ENCODE measurements around the gene ARHGAP45. TPM values are rescaled to one million over a fixed set of nuclear protein-coding genes. Genes with fewer than 3 reads are reported as not detected.

ARHGAP45 gene
- total and polyA plus RNA-seq, 8 donors: 12.2 to 211 (median 15.8) TPM

- TF ChIP-seq, protein P1, sequence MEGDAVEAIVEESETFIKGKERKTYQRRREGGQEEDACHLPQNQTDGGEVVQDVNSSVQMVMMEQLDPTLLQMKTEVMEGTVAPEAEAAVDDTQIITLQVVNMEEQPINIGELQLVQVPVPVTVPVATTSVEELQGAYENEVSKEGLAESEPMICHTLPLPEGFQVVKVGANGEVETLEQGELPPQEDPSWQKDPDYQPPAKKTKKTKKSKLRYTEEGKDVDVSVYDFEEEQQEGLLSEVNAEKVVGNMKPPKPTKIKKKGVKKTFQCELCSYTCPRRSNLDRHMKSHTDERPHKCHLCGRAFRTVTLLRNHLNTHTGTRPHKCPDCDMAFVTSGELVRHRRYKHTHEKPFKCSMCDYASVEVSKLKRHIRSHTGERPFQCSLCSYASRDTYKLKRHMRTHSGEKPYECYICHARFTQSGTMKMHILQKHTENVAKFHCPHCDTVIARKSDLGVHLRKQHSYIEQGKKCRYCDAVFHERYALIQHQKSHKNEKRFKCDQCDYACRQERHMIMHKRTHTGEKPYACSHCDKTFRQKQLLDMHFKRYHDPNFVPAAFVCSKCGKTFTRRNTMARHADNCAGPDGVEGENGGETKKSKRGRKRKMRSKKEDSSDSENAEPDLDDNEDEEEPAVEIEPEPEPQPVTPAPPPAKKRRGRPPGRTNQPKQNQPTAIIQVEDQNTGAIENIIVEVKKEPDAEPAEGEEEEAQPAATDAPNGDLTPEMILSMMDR (IDR thresholded peaks at IDR 0.05): no peak
- TF ChIP-seq POLR2A (IDR thresholded peaks at IDR 0.05) (no peak), EP300 (IDR thresholded peaks at IDR 0.05) (no peak), POLR2AphosphoS5 (IDR thresholded peaks at IDR 0.05) (no peak)
- no peaks in the 10 kb centered on the region for H3K9me3 ChIP-seq
- peaks cover 81 to 100% (median 96%) of the 10 kb centered on the region in 4 donors for H3K36me3 ChIP-seq
- peaks cover 14 to 22% (median 19%) of the 10 kb centered on the region in 4 donors for H3K4me1 ChIP-seq
- no peaks in the 10 kb centered on the region for H3K27me3 ChIP-seq
- WGBS, 5 donors: 86 to 94% (median 94%) methylated on average over 12 to 16 of the region's 16 CpGs
- no peak overlapping the region for H3K4me3 ChIP-seq
- intact Hi-C loops (cut with DNase I; ENCODE audit: low total_unique reads): no loop called here
- no peak overlapping the region for H3K27ac ChIP-seq
- no peak for DNase-seq
These were observed 50.7 kb downstream of the ARHGAP45 start for GRCh38 chr19:1117654-1118053.

DNA sequence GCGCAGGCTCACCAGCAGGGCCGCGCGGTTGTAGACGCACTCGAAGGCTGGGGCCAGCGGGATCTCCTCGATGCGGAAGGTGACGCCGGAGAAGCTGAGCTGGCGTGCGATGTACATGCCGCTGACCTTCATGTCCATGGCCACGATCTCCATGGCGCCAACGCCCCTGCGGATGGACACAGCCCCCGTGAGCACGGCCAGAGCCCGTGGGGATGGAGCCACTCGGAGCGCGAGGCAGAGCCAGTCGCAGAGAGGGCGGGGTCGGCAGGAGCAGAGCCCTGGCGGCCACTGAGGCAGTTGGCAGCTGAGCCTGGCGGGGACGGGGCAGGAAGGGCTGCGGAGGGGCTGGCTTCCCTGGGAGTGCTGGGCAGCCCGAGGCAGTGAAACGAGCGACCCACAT, 52.0 kb downstream of the ARHGAP45 start:
- Histone ChIP-seq H3K27me3 (no peaks in the 10 kb centered on the region), H3K27ac (no peak overlapping the region), H3K4me1 (peaks cover under 1 to 21% (median 16%) of the 10 kb centered on the region in 4 donors), H3K9me3 (no peaks in the 10 kb centered on the region), H3K36me3 (peaks cover 93 to 100% (median 100%) of the 10 kb centered on the region in 4 donors), H3K4me3 (no peak overlapping the region)
- WGBS, 5 donors: 93 to 96% (median 96%) methylated on average over 30 to 34 of the region's 34 CpGs
- TF ChIP-seq POLR2AphosphoS5 (IDR thresholded peaks at IDR 0.05): peak in 1 of 3 donors; percentile 47
- TF ChIP-seq, protein P1 (IDR thresholded peaks at IDR 0.05): no peak
- intact Hi-C loops (cut with DNase I; ENCODE audit: low total_unique reads): no loop called here
- DNase-seq: no peak

GRCh38 chr19:1119475-1120217, 52.7 kb downstream of the ARHGAP45 start:
- WGBS, 5 donors: 92 to 94% (median 94%) methylated on average over 23 to 50 of the region's 50 CpGs
- Histone ChIP-seq H3K27me3 (no peaks in the 10 kb centered on the region), H3K4me3 (no peak overlapping the region), H3K36me3 (peaks cover 93 to 100% (median 100%) of the 10 kb centered on the region in 4 donors), H3K4me1 (peaks cover 0 to 21% (median 16%) of the 10 kb centered on the region in 4 donors), H3K9me3 (no peaks in the 10 kb centered on the region), H3K27ac (no peak overlapping the region)
- TF ChIP-seq POLR2AphosphoS5 (IDR thresholded peaks at IDR 0.05) (peak in 1 of 3 donors; percentile 13), EP300 (IDR thresholded peaks at IDR 0.05) (no peak)
- DNase-seq: no peak
- intact Hi-C loops (cut with DNase I; ENCODE audit: low total_unique reads): no loop called here

- no peaks in the 10 kb centered on the region for H3K27me3 ChIP-seq
- H3K36me3 ChIP-seq: peaks cover 90 to 100% (median 100%) of the 10 kb centered on the region in 4 donors
- no peak overlapping the region for H3K4me3 ChIP-seq
- TF ChIP-seq, protein P1 (IDR thresholded peaks at IDR 0.05): no peak
- TF ChIP-seq POLR2AphosphoS5 (IDR thresholded peaks at IDR 0.05) (no peak), POLR2A (IDR thresholded peaks at IDR 0.05) (no peak), EP300 (IDR thresholded peaks at IDR 0.05) (no peak)
- H3K4me1 ChIP-seq: peaks cover 0 to 32% (median 18%) of the 10 kb centered on the region in 4 donors
- intact Hi-C loops (cut with DNase I; ENCODE audit: low total_unique reads): no loop called here
- H3K27ac ChIP-seq: no peak overlapping the region
- DNase-seq: no peak
- no peaks in the 10 kb centered on the region for H3K9me3 ChIP-seq
- WGBS, 5 donors: 87 to 98% (median 96%) methylated on average over 3 to 10 of the region's 10 CpGs
These were observed 54.4 kb downstream of the ARHGAP45 start for GRCh38 chr19:1121395-1121794.
